Measurements from ENCODE around the gene CCDC120. TPM values are rescaled to one million over a fixed set of nuclear protein-coding genes. Genes with fewer than 3 reads are reported as not detected.

CCDC120 gene
- total RNA-seq, 1 donor from 2014 or later: 4.6 TPM

Other genes with a start within 250 kb of the CCDC120 start
- not detected in 2 replicates for gene ERAS, start 232.5 kb upstream of the CCDC120 start, total RNA-seq
- gene PCSK1N, start 223.4 kb upstream of the CCDC120 start, total RNA-seq: 0.18 and 0.23 TPM in 2 replicates
- 66.2 and 71.6 TPM in 2 replicates for gene TIMM17B, start 161.2 kb upstream of the CCDC120 start, total RNA-seq
- 97.3 and 103 TPM in 2 replicates for gene PQBP1, start 161.1 kb upstream of the CCDC120 start, total RNA-seq
- gene SLC35A2, start 147.4 kb upstream of the CCDC120 start, total RNA-seq: 18.3 and 21.9 TPM in 2 replicates
- 313 and 315 TPM in 2 replicates for gene PIM2, start 140.0 kb upstream of the CCDC120 start, total RNA-seq
- 73.9 and 77.9 TPM in 2 replicates for gene OTUD5, start 101.4 kb upstream of the CCDC120 start, total RNA-seq
- 2.9 and 3.3 TPM in 2 replicates for gene KCND1, start 87.2 kb upstream of the CCDC120 start, total RNA-seq
- gene GRIPAP1, start 56.7 kb upstream of the CCDC120 start, total RNA-seq: 86.5 and 93.1 TPM in 2 replicates
- 28.4 and 28.5 TPM in 2 replicates for gene TFE3, start 15.6 kb upstream of the CCDC120 start, total RNA-seq
- 14.2 and 14.4 TPM in 2 replicates for gene PRAF2, start 15.0 kb downstream of the CCDC120 start, total RNA-seq
- gene WDR45, start 20.9 kb downstream of the CCDC120 start, total RNA-seq: 37.9 and 43.5 TPM in 2 replicates
- 25.8 and 26.3 TPM in 2 replicates for gene GPKOW, start 64.7 kb downstream of the CCDC120 start, total RNA-seq
- gene MAGIX, start 103.8 kb downstream of the CCDC120 start, total RNA-seq: 1.6 and 2.1 TPM in 2 replicates
- 112 and 116 TPM in 2 replicates for gene PLP2, start 112.9 kb downstream of the CCDC120 start, total RNA-seq
- gene PRICKLE3, start 127.4 kb downstream of the CCDC120 start, total RNA-seq: 24.5 and 26.9 TPM in 2 replicates
- 3.8 and 4.3 TPM in 2 replicates for gene SYP, start 141.2 kb downstream of the CCDC120 start, total RNA-seq
- gene CACNA1F, start 174.3 kb downstream of the CCDC120 start, total RNA-seq: 0.23 and 0.32 TPM in 2 replicates
- gene CCDC22, start 176.5 kb downstream of the CCDC120 start, total RNA-seq: 30.2 and 32.0 TPM in 2 replicates
- 28.9 and 29.4 TPM in 2 replicates for gene FOXP3, start 205.7 kb downstream of the CCDC120 start, total RNA-seq
- gene PPP1R3F, start 210.8 kb downstream of the CCDC120 start, total RNA-seq: 7.9 and 10.1 TPM in 2 replicates
- gene GAGE10, start 244.6 kb downstream of the CCDC120 start, total RNA-seq: not detected in 2 replicates

Measured in activated T-helper 2 cell treated with anti-CD3 and anti-CD28 coated beads, Interferon-gamma antibody, Interleukin-2, Interleukin-4, amounts not matched to agents 10 μg/mL and 5 μg/mL and 100 μg/mL, durations not matched to agents 14 hours and 24 hours and 36 hours (primary cell).